K562 (cell line): Measurements from ENCODE around the gene SEC14L5.

Source experiments
- SMARCA5 ChIP-seq: fragments of 450-650 bp; IDR thresholded peaks from 2 replicates; pipeline ENCODE4 v1.6.1; 2016
- SREBF1 ChIP-seq: fragments of 150-350 bp; IDR thresholded peaks from 2 replicates; pipeline ENCODE4 v1.6.1; 2014; ENCODE audit warnings: antibody characterized with exemption, low read depth, low read length, borderline replicate concordance
- TAF1 ChIP-seq: IDR thresholded peaks from 2 replicates; pipeline ENCODE4 v1.6.1; 2011; ENCODE audit warnings: mild to moderate bottlenecking, low read length, moderate library complexity; ENCODE audit not compliant: insufficient read depth, control insufficient read depth, severe bottlenecking; ENCODE audit errors: extremely low read depth
- ZFPM2 ChIP-seq: fragments of 250-450 bp; sonication (Bioruptor Pico); IDR thresholded peaks from 2 replicates; pipeline ENCODE4 v1.5.1; 2022; ENCODE audit warnings: mild to moderate bottlenecking
- ZNF408 ChIP-seq: fragments of 250-450 bp; sonication (Bioruptor Pico); IDR thresholded peaks from 2 replicates; pipeline ENCODE4 v1.4.0; 2020; ENCODE audit warnings: low read depth, mild to moderate bottlenecking, moderate library complexity
- TF ChIP-seq, protein P1 (sequence below), 2 experiments: fragments of 450-650 bp in 1 of 2; sonication (generic) in 1 of 2; formaldehyde crosslinking in 1 of 2; IDR thresholded peaks in 1 of 2; conservative IDR thresholded peaks in 1 of 2; 2 replicates each; pipeline versions ENCODE4 v1.6.1 to v1.8.1; 2016 to 2023; ENCODE audit warnings: mild to moderate bottlenecking in 2 of 2, moderate library complexity in 2 of 2, inconsistent platforms in 1 of 2, missing genetic modification reagents in 1 of 2
- TF ChIP-seq, protein P2 (sequence below): fragments of 250-450 bp; sonication (Bioruptor Pico); IDR thresholded peaks from 2 replicates; pipeline ENCODE4 v1.4.0; 2020; ENCODE audit warnings: borderline replicate concordance
- TF ChIP-seq, protein P3 (sequence below), 2 experiments: fragments of 450-650 bp; formaldehyde crosslinking in 1 of 2; IDR thresholded peaks; 2 replicates each; pipeline versions ENCODE4 v1.4.0 to v1.6.1; 2014 to 2020; ENCODE audit warnings: mild to moderate bottlenecking in 2 of 2, borderline replicate concordance in 1 of 2, low read depth in 1 of 2
- TF ChIP-seq, protein P4 (sequence below), 2 experiments: fragments of 450-650 bp in 1 of 2; sonication (generic) in 1 of 2; formaldehyde crosslinking in 1 of 2; IDR thresholded peaks; 2 replicates each; pipeline versions ENCODE4 v1.7.1 to v1.9.0; 2016 to 2022; ENCODE audit warnings: inconsistent platforms in 1 of 2, mild to moderate bottlenecking in 1 of 2, missing genetic modification reagents in 1 of 2

DNA sequence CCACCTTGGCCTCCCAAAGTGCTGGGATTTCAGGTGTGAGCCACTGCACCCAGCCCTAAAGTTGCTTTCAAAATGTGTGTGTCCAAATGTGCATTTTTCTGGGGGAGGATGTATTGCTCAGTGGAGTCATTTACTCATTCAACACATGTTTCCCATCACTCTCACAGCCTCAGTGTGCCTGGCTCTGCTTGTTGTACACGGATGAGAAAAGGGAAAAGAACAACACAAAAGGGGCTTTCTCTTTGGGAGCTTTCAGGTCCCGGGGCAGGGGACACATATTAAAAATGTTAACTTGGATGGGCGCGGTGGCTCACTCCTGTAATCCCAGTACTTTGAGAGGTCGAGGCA lies 19.5 kb upstream of the SEC14L5 start:
- TF ChIP-seq SMARCA5 (no peak), ZNF408 (CRISPR knock-in tag) (no peak), SREBF1 (no peak), ZFPM2 (CRISPR knock-in tag) (no peak), TAF1 (no peak)
- TF ChIP-seq, protein P1, sequence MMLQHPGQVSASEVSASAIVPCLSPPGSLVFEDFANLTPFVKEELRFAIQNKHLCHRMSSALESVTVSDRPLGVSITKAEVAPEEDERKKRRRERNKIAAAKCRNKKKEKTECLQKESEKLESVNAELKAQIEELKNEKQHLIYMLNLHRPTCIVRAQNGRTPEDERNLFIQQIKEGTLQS (IDR thresholded peaks at IDR 0.05), result no peak
- TF ChIP-seq, protein P1 (CRISPR knock-in tag; conservative IDR thresholded peaks at IDR 0.05), result no peak
- TF ChIP-seq, protein P2, sequence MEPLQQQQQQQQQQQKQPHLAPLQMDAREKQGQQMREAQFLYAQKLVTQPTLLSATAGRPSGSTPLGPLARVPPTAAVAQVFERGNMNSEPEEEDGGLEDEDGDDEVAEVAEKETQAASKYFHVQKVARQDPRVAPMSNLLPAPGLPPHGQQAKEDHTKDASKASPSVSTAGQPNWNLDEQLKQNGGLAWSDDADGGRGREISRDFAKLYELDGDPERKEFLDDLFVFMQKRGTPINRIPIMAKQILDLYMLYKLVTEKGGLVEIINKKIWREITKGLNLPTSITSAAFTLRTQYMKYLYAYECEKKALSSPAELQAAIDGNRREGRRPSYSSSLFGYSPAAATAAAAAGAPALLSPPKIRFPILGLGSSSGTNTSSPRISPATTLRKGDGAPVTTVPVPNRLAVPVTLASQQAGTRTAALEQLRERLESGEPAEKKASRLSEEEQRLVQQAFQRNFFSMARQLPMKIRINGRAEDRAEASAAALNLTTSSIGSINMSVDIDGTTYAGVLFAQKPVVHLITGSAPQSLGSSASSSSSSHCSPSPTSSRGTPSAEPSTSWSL, result no peak
- TF ChIP-seq, protein P3, sequence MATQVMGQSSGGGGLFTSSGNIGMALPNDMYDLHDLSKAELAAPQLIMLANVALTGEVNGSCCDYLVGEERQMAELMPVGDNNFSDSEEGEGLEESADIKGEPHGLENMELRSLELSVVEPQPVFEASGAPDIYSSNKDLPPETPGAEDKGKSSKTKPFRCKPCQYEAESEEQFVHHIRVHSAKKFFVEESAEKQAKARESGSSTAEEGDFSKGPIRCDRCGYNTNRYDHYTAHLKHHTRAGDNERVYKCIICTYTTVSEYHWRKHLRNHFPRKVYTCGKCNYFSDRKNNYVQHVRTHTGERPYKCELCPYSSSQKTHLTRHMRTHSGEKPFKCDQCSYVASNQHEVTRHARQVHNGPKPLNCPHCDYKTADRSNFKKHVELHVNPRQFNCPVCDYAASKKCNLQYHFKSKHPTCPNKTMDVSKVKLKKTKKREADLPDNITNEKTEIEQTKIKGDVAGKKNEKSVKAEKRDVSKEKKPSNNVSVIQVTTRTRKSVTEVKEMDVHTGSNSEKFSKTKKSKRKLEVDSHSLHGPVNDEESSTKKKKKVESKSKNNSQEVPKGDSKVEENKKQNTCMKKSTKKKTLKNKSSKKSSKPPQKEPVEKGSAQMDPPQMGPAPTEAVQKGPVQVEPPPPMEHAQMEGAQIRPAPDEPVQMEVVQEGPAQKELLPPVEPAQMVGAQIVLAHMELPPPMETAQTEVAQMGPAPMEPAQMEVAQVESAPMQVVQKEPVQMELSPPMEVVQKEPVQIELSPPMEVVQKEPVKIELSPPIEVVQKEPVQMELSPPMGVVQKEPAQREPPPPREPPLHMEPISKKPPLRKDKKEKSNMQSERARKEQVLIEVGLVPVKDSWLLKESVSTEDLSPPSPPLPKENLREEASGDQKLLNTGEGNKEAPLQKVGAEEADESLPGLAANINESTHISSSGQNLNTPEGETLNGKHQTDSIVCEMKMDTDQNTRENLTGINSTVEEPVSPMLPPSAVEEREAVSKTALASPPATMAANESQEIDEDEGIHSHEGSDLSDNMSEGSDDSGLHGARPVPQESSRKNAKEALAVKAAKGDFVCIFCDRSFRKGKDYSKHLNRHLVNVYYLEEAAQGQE (IDR thresholded peaks at IDR 0.05; ENCODE audit: borderline replicate concordance), result no peak
- TF ChIP-seq, protein P3 (CRISPR knock-in tag; IDR thresholded peaks at IDR 0.05; ENCODE audit: low read depth), result no peak
- TF ChIP-seq, protein P4, sequence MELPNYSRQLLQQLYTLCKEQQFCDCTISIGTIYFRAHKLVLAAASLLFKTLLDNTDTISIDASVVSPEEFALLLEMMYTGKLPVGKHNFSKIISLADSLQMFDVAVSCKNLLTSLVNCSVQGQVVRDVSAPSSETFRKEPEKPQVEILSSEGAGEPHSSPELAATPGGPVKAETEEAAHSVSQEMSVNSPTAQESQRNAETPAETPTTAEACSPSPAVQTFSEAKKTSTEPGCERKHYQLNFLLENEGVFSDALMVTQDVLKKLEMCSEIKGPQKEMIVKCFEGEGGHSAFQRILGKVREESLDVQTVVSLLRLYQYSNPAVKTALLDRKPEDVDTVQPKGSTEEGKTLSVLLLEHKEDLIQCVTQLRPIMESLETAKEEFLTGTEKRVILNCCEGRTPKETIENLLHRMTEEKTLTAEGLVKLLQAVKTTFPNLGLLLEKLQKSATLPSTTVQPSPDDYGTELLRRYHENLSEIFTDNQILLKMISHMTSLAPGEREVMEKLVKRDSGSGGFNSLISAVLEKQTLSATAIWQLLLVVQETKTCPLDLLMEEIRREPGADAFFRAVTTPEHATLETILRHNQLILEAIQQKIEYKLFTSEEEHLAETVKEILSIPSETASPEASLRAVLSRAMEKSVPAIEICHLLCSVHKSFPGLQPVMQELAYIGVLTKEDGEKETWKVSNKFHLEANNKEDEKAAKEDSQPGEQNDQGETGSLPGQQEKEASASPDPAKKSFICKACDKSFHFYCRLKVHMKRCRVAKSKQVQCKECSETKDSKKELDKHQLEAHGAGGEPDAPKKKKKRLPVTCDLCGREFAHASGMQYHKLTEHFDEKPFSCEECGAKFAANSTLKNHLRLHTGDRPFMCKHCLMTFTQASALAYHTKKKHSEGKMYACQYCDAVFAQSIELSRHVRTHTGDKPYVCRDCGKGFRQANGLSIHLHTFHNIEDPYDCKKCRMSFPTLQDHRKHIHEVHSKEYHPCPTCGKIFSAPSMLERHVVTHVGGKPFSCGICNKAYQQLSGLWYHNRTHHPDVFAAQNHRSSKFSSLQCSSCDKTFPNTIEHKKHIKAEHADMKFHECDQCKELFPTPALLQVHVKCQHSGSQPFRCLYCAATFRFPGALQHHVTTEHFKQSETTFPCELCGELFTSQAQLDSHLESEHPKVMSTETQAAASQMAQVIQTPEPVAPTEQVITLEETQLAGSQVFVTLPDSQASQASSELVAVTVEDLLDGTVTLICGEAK (IDR thresholded peaks at IDR 0.05), result no peak
- TF ChIP-seq, protein P4 (CRISPR knock-in tag; IDR thresholded peaks at IDR 0.05), result no peak
